Medulla oblongata (tissue), 1 donor: ENCODE measurements around the gene ADORA1.

Experiments used
- DNase-seq: peaks from one replicate; pipeline ENCODE4 v3.0.0-alpha.2; 2015; ENCODE audit errors: extremely low spot score

ADORA1 gene

DNA sequence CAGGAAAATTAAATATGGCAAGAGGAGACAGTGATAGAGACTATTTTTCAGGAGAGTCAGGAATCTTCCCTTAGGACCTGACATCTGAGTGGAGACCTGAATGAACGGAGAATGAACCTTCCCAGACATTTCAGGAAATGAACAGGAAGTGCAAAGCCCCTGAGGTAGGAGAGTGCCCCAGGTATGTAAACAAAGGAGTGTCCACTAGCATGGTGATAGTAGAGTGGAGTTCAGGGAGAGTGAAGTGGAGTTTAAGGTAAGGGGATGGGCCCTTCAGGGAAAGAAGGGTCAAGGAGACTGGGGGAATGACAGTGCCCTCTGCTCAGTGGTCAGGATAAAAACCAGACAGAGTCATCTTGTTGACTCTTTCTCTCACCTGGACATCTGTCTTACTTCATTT, 28.8 kb downstream of the ADORA1 start:
- DNase-seq, result no peak

DNA sequence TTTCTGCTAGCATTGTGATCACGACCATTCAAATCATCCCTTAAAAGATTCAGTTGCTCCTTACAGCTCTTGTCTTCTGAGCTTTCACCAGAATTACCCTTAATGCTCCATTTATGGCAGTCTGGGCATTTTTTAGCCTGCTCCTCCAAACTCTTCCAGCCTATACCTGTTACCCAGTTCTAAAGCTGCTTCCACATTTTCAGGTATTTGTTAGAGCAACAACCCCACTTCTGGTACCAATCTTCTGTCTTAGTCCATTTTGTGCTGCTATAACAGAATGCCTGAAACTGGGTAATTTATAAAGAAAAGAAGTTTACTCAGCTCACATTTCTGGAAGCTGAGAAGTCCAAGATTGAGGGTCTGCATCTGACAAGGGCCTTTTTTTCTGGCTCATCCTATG, 30.9 kb downstream of the ADORA1 start:
- DNase-seq, result no peak

DNA sequence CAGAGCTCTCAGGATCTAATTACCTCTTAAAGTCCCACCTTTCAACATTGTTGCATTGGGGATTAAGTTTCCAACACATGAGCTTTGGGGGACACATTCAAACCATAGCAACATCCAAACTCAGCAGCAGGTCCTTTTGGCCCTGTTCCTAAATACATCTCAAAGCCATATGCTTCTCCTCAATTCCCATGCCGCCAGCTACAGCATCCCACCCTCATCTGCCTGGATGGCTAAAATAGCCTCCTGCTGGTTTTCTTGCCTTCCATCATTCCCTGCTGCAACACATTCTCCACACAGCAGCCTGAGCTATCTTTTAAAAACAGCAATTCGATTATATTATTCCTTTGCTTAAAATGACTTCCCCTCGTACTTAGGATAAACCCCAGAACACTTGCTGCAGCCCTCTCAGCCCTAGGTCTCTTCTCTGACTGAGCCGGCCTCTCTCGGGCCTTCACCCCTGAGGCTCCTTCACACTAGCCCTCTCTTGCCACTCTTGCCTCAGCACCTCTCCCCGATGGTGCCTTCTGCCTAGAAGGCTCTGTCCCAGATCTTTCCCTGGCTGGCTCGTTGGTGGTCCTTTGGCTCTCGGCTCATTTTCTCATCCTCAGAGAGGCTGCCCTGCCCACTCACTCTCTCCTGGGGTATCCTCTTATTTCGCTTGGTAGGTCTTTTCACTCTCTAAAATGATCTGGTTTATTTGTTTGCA, 31.6 kb downstream of the ADORA1 start:
- DNase-seq, result no peak

DNA sequence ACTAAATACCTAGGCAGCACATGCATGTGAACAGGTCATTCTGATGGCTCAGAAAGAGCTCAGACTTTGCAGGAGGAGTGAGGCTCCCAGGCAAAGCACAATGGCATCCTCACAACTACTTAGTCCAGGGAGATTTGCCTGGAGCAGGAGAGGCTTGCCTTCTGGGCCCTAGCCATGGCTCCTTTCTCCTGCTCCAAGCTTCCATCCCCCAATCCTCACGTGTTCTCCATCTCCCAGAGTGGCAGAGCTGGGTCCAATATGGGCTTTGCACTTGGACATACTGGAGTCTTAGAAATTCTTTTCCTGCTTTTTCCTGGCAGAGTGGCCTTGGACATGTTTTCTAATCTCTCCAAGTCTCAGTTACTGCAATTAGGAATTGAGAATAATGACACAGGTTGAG, 32.3 kb downstream of the ADORA1 start:
- peak; percentile 72 for DNase-seq

DNA sequence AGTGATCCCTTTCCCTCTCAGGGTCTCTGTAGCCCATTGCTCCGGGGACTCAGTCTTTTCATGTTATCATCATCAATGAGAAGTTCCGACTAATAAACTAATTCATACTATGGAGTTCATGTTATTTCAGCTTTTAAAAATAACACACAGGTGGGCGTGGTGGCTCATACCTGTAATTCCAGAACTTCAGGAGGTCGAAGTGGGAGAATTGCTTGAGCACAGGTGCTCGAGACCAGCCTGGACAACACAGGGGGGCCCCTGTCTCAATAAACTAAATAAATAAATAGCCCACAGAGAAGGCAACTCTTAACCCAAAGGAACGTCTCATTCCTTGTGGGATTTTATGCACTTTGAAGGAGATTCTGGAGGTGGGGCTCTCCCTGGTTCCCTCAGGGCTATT, 33.6 kb downstream of the ADORA1 start:
- DNase-seq, result no peak

DNA sequence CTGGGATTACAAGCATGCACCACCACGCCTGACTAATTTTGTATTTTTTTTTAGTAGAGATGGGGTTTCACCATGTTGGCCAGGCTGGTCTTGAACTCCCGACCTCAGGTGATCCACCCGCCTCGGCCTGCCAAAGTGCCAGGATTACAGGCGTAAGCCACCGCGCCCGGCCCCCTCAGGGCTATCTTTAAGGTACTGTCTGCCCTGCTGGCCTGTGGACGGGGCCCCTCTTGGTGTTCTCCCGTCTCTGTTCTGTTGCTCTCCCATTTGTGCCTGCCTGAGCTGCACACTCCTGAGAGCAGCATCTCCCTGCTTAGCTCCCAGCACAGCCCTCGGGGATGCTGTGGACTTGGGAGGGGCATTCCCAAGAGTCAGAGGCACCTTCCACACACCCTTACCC, 34.2 kb downstream of the ADORA1 start:
- no peak for DNase-seq

DNA sequence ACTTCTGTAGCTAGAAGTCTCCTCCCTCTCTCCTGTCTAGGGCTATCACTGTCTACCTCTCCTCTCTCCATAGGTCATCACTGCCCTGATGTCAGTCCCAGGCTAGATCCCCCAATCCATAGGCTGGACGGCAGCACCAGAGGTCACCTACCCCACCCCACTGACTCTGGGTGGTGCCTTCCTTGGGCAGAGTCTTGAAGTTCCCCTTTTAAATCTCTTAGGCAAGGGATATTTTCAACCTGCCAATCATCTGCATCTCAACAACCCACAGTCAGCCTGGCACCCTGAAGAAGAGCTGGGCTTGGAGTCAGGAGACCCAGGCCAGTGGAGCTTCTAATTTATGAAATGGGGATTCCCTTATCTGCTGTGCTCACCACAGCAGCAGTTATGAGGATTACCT, 34.9 kb downstream of the ADORA1 start:
- no peak for DNase-seq

DNA sequence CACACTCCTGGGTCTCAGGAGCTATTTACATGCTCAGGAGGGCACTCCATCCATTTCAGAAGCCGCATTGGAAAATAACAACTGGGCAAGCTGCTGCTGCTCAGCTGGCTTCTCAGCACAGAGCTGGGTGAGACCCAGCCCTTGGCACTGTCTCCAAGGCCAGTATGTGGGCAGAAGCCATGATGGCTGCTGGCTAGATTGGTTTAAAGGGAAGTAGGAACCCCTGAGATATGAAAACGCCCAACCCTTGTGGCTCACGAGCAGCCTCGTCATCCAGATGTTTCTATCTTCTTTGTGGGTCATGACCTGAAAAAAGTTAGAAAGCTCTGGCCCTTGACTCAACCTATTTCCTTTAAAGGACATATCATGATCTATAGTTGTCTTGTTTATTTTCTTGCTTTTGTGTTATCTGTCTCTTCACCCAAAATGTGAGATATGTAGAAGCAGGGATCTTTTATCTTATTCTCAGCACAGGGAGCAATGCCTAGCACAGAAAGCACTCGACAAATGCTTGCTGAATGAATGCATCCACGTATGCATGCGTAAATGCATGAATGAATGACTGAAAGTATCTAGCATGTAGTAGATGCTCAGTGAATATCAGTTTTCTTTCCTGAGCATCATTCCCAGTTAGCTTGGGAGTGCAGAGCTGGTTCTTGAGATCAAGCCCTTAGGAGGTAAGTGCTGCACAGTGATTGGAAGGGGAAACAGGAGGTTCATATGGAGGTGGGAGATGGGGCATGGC, 36.5 kb downstream of the ADORA1 start:
- DNase-seq, result peak; percentile 58

DNA sequence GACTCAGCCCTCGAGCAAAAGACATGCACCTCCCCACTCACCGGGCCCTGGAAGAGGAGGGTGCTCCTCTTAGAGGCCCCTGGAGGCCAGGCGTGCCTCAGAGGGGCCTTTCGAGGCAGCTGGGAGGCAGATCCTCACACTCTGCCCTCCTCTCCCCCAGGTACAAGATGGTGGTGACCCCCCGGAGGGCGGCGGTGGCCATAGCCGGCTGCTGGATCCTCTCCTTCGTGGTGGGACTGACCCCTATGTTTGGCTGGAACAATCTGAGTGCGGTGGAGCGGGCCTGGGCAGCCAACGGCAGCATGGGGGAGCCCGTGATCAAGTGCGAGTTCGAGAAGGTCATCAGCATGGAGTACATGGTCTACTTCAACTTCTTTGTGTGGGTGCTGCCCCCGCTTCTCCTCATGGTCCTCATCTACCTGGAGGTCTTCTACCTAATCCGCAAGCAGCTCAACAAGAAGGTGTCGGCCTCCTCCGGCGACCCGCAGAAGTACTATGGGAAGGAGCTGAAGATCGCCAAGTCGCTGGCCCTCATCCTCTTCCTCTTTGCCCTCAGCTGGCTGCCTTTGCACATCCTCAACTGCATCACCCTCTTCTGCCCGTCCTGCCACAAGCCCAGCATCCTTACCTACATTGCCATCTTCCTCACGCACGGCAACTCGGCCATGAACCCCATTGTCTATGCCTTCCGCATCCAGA, 37.7 kb downstream of the ADORA1 start:
- no peak for DNase-seq

DNA sequence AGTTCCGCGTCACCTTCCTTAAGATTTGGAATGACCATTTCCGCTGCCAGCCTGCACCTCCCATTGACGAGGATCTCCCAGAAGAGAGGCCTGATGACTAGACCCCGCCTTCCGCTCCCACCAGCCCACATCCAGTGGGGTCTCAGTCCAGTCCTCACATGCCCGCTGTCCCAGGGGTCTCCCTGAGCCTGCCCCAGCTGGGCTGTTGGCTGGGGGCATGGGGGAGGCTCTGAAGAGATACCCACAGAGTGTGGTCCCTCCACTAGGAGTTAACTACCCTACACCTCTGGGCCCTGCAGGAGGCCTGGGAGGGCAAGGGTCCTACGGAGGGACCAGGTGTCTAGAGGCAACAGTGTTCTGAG, 38.3 kb downstream of the ADORA1 start:
- no peak for DNase-seq

DNA sequence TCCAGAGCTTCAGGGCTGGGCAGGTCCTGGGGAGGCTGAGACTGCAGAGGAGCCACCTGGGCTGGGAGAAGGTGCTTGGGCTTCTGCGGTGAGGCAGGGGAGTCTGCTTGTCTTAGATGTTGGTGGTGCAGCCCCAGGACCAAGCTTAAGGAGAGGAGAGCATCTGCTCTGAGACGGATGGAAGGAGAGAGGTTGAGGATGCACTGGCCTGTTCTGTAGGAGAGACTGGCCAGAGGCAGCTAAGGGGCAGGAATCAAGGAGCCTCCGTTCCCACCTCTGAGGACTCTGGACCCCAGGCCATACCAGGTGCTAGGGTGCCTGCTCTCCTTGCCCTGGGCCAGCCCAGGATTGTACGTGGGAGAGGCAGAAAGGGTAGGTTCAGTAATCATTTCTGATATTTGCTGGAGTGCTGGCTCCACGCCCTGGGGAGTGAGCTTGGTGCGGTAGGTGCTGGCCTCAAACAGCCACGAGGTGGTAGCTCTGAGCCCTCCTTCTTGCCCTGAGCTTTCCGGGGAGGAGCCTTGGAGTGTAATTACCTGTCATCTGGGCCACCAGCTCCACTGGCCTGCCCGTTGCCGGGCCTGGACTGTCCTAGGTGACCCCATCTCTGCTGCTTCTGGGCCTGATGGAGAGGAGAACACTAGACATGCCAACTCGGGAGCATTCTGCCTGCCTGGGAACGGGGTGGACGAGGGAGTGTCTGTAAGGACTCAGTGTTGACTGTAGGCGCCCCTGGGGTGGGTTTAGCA, 38.8 kb downstream of the ADORA1 start:
- DNase-seq, result no peak

DNA sequence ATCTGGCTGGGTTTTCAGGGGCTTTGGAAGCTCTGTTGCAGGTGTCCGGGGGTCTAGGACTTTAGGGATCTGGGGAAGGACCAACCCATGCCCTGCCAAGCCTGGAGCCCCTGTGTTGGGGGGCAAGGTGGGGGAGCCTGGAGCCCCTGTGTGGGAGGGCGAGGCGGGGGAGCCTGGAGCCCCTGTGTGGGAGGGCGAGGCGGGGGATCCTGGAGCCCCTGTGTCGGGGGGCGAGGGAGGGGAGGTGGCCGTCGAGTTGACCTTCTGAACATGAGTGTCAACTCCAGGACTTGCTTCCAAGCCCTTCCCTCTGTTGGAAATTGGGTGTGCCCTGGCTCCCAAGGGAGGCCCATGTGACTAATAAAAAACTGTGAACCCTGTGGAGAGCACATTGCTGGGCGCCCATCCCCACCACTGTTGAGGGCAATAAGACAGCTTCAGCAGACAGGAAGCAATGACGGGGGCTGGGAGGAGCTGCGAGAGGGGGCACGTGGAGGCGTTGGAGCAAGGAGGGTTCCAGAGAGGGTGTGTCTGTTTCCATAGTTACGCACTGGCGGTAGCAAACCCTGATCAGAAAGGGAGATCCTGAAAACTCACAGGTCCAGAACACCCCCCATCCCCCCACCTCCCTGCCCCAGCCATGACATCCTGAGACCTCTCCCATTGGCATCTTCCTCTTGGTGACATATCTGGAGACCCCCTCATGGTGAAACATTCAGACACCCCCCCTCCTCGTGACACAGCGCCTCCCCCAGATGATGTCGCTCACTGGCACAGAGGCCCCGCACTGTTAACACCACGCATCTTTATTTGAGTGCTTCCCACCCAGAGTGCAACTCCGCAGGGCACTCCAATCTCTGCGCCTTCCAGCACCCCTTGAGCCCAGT, 39.7 kb downstream of the ADORA1 start:
- DNase-seq, result no peak

DNA sequence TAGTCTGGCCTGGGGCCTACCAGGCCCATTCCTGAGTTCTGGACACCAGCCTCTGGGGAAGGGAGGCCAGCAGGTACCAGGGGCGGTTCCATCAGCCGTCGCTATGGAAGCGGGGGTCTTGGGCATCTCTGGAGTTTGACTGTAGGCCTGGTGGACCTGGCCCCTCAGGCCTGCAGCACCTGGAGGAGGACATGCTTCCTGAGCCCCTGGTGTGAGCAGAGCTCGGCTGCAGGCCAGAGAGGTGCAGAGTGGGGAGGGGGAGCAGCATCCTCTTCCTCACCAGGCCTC, 40.3 kb downstream of the ADORA1 start:
- DNase-seq, result no peak

DNA sequence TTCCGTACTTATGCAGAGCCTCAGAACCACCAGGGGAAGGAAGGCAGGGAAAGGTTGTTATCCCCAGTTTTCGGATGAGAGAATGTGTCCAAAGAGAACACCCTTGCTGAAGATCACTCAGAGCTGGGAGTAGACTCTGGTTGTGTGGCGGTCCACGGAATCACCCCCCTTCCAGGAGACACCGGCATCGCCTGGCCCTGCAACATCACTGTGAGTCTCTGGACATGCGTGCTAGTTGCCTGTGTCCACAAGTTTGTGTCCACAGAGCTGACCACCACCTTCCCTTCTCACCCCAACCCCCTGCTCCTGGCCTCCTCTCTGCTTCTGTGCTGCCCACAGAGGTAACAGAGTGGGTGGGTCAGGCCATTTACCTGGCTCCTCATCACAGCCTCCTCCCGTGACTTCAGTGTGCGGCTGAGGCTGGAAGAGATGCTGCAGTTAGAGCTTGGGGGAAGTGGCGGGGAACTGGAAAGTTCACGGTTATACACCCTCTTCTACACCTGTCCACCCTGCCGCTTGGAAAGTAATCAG, 40.8 kb downstream of the ADORA1 start:
- DNase-seq, result no peak

DNA sequence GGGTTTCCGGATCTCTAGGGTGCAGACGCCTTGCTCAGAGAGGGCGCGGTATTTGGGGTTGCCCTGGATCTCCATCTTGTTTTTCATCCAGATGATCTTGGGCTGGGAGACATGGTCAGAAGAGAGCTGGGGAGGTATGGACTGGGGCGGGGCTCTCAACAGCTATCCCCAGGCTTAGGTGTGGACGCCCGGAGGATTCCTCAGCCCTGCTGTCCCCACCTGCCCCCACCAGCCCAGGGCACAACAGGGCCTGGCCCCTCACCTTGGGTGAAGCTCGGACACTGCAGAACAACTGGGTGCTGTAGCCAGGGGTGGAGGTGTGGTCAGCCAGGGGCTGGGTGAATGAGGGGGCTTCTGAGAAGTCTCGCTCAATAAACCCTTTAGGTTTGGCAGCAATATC, 41.5 kb downstream of the ADORA1 start:
- DNase-seq, result no peak

DNA sequence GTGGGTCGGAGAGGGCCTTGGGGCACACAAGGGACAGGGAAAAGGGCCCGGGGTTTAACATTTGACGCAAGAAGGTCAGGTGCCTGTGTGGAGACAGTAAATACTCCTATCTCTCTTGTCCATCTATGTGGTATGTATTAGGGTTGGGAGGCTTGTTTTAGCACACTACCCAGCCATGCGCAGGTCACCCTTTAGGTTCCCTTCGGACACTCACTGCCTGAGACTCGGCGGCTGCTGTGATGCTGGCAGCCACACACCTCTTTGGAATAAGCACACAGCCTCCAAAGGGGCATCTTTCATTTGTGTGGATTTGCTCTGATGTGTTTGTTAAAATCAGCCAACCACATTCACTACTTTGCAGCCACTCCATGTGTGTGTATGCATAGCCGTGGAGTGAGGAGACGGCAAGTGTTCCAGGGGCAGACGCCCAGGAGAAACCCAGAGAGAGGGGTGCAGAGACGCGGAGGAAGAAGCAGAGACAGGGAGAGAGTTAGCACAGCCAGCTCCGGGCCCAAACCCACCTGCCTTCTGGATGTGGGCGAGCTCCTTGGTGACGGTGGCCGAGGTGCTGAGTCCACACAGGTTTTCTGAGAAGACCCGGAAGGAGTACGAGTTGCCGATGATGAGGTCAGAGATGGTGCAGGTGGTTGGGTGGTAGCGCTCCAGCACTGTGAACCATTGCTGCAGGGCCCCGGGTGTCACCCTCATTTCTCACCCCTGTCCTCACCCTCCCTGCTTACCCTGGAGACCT, 42.4 kb downstream of the ADORA1 start:
- no peak for DNase-seq

DNA sequence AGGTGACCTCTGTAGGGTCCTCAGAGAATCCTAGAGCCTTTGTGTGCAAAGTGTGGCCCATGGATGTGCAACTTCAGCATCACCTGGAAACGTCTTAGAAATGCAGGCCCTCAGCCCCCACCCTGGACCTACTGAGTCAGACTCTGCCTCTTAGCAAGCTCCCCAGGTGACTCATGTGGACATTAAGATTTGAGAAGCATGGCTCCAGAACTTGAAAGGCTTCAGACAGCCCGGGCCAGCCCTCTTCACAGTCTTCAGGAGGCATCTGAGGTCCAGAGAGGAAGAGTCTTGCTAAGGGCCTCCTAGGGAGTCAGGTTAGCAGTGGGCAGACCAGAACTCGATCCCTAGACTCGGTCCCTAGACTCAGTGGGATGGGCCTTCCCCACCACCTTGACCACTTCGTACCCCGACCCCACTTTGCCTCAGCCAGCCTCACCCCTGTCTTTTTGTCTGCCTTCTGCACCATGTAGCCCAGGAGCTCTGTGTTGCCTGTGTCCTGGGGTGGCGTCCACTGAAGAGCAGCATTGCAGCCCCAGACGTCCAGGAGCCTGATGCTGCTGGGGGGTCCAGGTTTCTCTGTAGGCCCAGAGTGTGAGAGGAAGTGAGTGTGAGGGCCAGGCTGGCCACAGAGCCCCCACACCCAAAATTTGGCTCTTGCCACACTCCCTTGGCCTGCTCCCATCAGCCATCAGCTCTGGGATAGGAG, 43.3 kb downstream of the ADORA1 start:
- no peak for DNase-seq

DNA sequence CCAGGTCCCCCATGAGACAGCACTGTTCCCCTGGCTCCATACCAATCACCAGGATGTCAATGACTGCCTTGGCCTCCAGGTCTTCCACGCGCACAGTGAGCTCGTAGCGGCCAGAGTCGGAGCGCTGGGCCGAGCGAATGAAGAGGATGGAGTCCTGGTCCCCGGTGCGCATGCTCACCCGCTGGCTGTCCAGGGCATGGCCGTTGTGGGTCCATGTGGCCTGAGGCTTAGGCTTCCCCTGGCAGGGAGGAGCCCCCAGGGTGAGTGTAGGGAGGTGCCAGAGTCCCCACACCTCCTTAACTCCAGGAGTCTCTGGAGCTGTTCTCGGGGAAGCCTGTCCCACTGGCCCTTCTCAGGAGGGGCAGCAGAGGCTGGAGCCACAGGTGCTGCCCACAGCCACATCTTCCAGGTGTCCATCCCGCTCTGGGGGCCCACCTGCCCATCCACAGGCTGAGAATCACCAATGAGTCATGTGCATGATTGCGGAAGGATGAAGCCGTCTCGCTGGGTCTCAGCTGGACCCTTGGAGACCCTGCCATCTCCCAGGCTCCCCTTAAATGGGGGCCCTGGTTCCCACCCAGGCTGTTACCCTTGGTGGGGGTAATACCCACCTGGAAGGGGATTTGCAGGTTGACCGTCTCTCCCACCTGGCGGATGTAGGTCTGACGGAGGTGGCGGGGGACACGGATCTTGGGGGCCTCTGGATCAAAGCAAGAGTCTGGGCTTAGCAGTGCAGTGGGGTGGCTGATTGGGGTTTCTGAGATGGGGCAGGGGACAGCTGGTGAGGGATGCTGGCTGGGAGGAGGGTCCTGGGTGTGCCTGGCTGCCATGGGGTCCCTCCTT, 44.0 kb downstream of the ADORA1 start:
- DNase-seq, result no peak
